Mesenchymal stem cell (in vitro differentiated cells and primary cell): ENCODE data around the gene RPLP2.

Source experiments
- DNase-seq: peaks from one replicate; pipeline ENCODE4 v3.0.0-alpha.2; 2013
- H2AFZ ChIP-seq: one replicate; pipeline ENCODE4 v1.6.1; 2013; ENCODE audit warnings: low read depth, mild to moderate bottlenecking, control low read depth, inconsistent platforms, low read length, moderate library complexity
- H2AK5ac ChIP-seq: 2 replicates; pipeline ENCODE4 v1.6.1; 2013; ENCODE audit warnings: low read length, moderate library complexity, mild to moderate bottlenecking, inconsistent platforms; ENCODE audit not compliant: severe bottlenecking
- H2BK120ac ChIP-seq: one replicate; pipeline ENCODE4 v1.6.1; 2013; ENCODE audit warnings: low read depth, mild to moderate bottlenecking, inconsistent platforms, low read length, moderate library complexity
- H2BK12ac ChIP-seq, 2 experiments: one replicate each; pipeline ENCODE4 v1.6.1; 2013; ENCODE audit warnings: inconsistent platforms in 2 of 2, low read length in 2 of 2, mild to moderate bottlenecking in 2 of 2, moderate library complexity in 2 of 2, control low read depth in 1 of 2
- H2BK15ac ChIP-seq: one replicate; pipeline ENCODE4 v1.6.1; 2013; ENCODE audit warnings: mild to moderate bottlenecking, low read depth, inconsistent platforms; ENCODE audit not compliant: poor library complexity, severe bottlenecking
- H2BK5ac ChIP-seq: 2 replicates; pipeline ENCODE4 v1.6.1; 2013; ENCODE audit warnings: low read depth, mild to moderate bottlenecking, low read length, control low read depth, inconsistent platforms; ENCODE audit not compliant: poor library complexity, severe bottlenecking
- H3K14ac ChIP-seq, 2 experiments: one replicate each; pipeline ENCODE4 v1.6.1; 2013; ENCODE audit warnings: inconsistent platforms in 2 of 2, low read length in 2 of 2, control low read depth in 1 of 2, mild to moderate bottlenecking in 1 of 2, moderate library complexity in 1 of 2
- H3K18ac ChIP-seq, 2 experiments: one replicate each; pipeline ENCODE4 v1.6.1; 2013; ENCODE audit warnings: inconsistent platforms in 2 of 2, low read length in 2 of 2, control low read depth in 1 of 2, low read depth in 1 of 2, mild to moderate bottlenecking in 1 of 2
- H3K23ac ChIP-seq, 2 experiments: one replicate each; pipeline ENCODE4 v1.6.1; 2013; ENCODE audit warnings: inconsistent platforms in 2 of 2, low read length in 2 of 2, mild to moderate bottlenecking in 2 of 2, moderate library complexity in 2 of 2, control low read depth in 1 of 2
- H3K27ac ChIP-seq: 2 replicates; pipeline ENCODE4 v1.5.1; 2013; ENCODE audit warnings: mild to moderate bottlenecking, moderate library complexity, low read length, control low read depth, inconsistent platforms; ENCODE audit not compliant: poor library complexity, severe bottlenecking
- H3K27me3 ChIP-seq, 2 experiments: 2 replicates each; pipeline versions ENCODE4 v1.6.1 to v1.7.0; 2013; ENCODE audit warnings: low read length in 2 of 2, mild to moderate bottlenecking in 2 of 2, moderate library complexity in 2 of 2, control low read depth in 1 of 2, inconsistent platforms in 1 of 2; ENCODE audit not compliant: control insufficient read depth in 1 of 2, insufficient read depth in 1 of 2
- H3K36me3 ChIP-seq, 2 experiments: 2 replicates each; pipeline versions ENCODE4 v1.6.1 to v1.7.0; 2013; ENCODE audit warnings: low read length in 2 of 2, control low read depth in 1 of 2, inconsistent platforms in 1 of 2, low read depth in 1 of 2, mild to moderate bottlenecking in 1 of 2; ENCODE audit not compliant: insufficient read depth in 2 of 2, control insufficient read depth in 1 of 2
- H3K4ac ChIP-seq, 2 experiments: one replicate each; pipeline ENCODE4 v1.6.1; 2013; ENCODE audit warnings: inconsistent platforms in 2 of 2, low read length in 2 of 2, mild to moderate bottlenecking in 2 of 2, moderate library complexity in 2 of 2, control low read depth in 1 of 2, low read depth in 1 of 2
- H3K4me1 ChIP-seq: 2 replicates; pipeline ENCODE4 v1.6.1; 2013; ENCODE audit warnings: low read depth, low read length, control low read depth; ENCODE audit not compliant: control insufficient read depth, insufficient read depth
- H3K4me2 ChIP-seq: 2 replicates; pipeline ENCODE4 v1.6.1; 2013; ENCODE audit warnings: low read length, mild to moderate bottlenecking, inconsistent platforms; ENCODE audit not compliant: poor library complexity, severe bottlenecking
- H3K4me3 ChIP-seq, 2 experiments: 2 replicates each; pipeline versions ENCODE4 v1.5.1 to v1.7.0; 2013; ENCODE audit warnings: low read length in 2 of 2, mild to moderate bottlenecking in 2 of 2, control low read depth in 1 of 2, low read depth in 1 of 2; ENCODE audit not compliant: insufficient read depth in 1 of 2
- H3K79me1 ChIP-seq: replicated peaks from 2 replicates; pipeline ENCODE4 v1.6.1; 2013; ENCODE audit warnings: mild to moderate bottlenecking, control low read depth, low read length, inconsistent platforms; ENCODE audit not compliant: poor library complexity, severe bottlenecking
- H3K9ac ChIP-seq: 2 replicates; pipeline ENCODE4 v1.7.0; 2013; ENCODE audit warnings: mild to moderate bottlenecking, low read length, moderate library complexity
- H3K9me3 ChIP-seq: 2 replicates; pipeline ENCODE4 v1.7.0; 2013; ENCODE audit warnings: mild to moderate bottlenecking, low read length; ENCODE audit not compliant: control insufficient read depth
- H4K8ac ChIP-seq: one replicate; pipeline ENCODE4 v1.6.1; 2013; ENCODE audit warnings: inconsistent platforms, mild to moderate bottlenecking, low read length, moderate library complexity
- H4K91ac ChIP-seq: one replicate; pipeline ENCODE4 v1.6.1; 2013; ENCODE audit warnings: mild to moderate bottlenecking, low read length, inconsistent platforms
- WGBS: methylation state at CpG from one replicate; pipeline ENCODE4 v1.1.7; 2013; ENCODE audit warnings: mixed read lengths; 5-methylcytosine and 5-hydroxymethylcytosine counted together

The RPLP2 gene

DNA sequence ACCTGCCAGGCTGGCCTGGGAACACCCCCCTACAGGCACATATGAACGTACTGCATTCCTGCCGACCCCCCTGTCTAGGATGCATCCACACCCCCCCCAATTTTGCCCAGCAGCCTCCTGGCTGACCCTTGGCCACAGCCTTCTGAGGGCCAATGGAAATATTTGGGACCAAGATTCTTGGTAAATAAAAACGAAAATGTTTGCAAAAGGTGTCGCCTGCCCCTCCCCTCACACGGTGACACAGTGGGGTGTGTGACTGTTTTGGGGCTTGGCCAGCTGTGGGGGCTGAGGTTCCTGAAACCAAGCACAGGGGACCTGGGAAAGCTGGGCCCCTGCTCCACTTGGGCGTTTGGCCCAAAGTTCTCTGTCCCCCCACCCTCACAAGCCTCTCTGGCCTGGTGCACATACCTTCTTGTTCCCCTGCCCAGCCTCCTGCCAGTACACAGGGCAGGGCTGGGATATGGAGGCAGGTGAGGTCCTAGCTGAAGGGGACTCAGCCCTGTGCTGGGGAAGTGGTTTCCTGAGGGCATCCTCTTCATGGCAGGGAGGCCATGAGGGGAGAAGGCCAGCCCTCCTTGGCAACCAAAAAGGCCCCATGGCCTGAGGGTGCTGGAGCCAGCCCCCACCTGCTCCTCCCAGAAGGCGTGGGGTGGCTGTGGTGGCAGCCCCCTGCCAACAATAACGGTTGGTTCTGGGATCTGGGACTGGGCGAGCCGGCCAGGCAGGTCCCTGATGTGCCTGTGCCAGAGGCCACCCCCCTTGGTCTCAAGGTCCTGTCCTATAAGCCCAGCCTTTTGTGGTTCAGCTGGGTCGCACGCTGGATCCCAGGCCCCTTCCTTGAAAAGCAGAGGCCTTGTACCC lies 15.8 kb downstream of the RPLP2 start:
- H3K36me3 ChIP-seq: peaks cover 25 to 48% of the 10 kb centered on the region in 2 experiments
- no peak for DNase-seq
- H3K4me3 ChIP-seq: no peak overlapping the region
- peaks cover 67% of the 10 kb centered on the region for H3K4me1 ChIP-seq
- no peak overlapping the region for H3K18ac ChIP-seq
- peaks cover 19% of the 10 kb centered on the region for H3K79me1 ChIP-seq
- no peak overlapping the region for H3K14ac ChIP-seq
- H4K91ac ChIP-seq: no peak overlapping the region
- no peak overlapping the region for H3K4ac ChIP-seq
- H3K27me3 ChIP-seq: peaks cover 0 to 17% of the 10 kb centered on the region in 2 experiments
- no peak overlapping the region for H2BK12ac ChIP-seq
- H3K9ac ChIP-seq: no peak overlapping the region
- H2AFZ ChIP-seq: no peak overlapping the region
- H4K8ac ChIP-seq: no peak overlapping the region
- H3K23ac ChIP-seq: no peak overlapping the region
- H2BK5ac ChIP-seq: no peak overlapping the region
- H3K9me3 ChIP-seq: no peaks in the 10 kb centered on the region
- WGBS: 92% methylated on average over 9 of the region's 12 CpGs
- H2BK15ac ChIP-seq: no peak overlapping the region
- H2BK120ac ChIP-seq: no peak overlapping the region
- no peak overlapping the region for H3K4me2 ChIP-seq
- no peak overlapping the region for H2AK5ac ChIP-seq
- no peak overlapping the region for H3K27ac ChIP-seq

DNA sequence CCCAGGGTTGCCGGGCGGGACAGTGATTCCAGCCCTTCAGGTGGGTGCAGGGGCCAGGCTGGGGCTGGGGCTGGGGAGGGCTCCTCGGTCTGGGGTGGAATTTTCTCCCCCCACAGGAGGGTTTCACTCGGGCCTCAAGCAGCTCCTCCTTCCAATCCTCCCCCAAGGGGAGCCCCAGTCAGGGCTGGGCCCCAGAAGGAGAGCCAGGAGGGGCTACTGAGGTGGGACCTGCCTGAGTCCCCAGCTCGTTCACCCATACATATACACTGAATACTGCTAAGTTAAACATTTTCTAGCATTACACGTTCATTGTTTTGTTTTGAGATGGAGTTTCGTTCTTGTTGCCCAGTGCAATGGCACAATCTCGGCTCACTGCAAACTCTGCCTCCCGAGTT lies 16.5 kb downstream of the RPLP2 start:
- no peak overlapping the region for H3K4me3 ChIP-seq
- no peak overlapping the region for H4K91ac ChIP-seq
- peaks cover 17% of the 10 kb centered on the region for H3K79me1 ChIP-seq
- H3K4me2 ChIP-seq: no peak overlapping the region
- H3K27ac ChIP-seq: no peak overlapping the region
- H3K14ac ChIP-seq: no peak overlapping the region
- no peak overlapping the region for H2BK5ac ChIP-seq
- peaks cover 25 to 45% of the 10 kb centered on the region in 2 experiments for H3K36me3 ChIP-seq
- H2BK120ac ChIP-seq: no peak overlapping the region
- no peak overlapping the region for H2AFZ ChIP-seq
- H3K4me1 ChIP-seq: peaks cover 67% of the 10 kb centered on the region
- no peaks in the 10 kb centered on the region for H3K9me3 ChIP-seq
- H3K27me3 ChIP-seq: peaks cover 0 to 17% of the 10 kb centered on the region in 2 experiments
- H2BK12ac ChIP-seq: no peak overlapping the region
- H3K18ac ChIP-seq: no peak overlapping the region
- no peak for DNase-seq
- H2AK5ac ChIP-seq: no peak overlapping the region
- no peak overlapping the region for H2BK15ac ChIP-seq
- no peak overlapping the region for H3K9ac ChIP-seq
- H3K23ac ChIP-seq: no peak overlapping the region
- 90% methylated on average over 8 of the region's 9 CpGs for WGBS
- no peak overlapping the region for H3K4ac ChIP-seq
- H4K8ac ChIP-seq: no peak overlapping the region

DNA sequence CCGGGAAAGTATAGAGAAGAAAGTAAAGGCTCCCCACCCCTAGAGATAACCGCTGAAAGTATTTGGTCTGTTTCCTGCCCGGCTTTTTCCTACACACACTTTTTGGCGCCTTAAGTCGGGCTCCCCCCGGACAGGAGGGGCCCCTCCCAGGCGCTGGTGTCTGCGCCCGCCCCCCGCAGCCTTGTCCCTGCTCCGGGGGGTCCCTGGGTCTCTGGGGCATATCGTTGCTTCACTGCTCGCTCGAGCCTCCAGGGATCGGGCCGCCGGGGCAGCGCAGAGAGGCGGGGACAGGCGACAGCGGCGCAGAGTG lies 17.0 kb downstream of the RPLP2 start:
- H3K14ac ChIP-seq: no peak overlapping the region
- no peak for DNase-seq
- no peak overlapping the region for H2BK12ac ChIP-seq
- no peak overlapping the region for H2BK15ac ChIP-seq
- no peak overlapping the region for H3K27ac ChIP-seq
- no peak overlapping the region for H2BK120ac ChIP-seq
- no peak overlapping the region for H2AFZ ChIP-seq
- peaks cover 25 to 39% of the 10 kb centered on the region in 2 experiments for H3K36me3 ChIP-seq
- H3K9ac ChIP-seq: no peak overlapping the region
- WGBS: 6% methylated on average over 11 of the region's 22 CpGs
- no peak overlapping the region for H4K91ac ChIP-seq
- no peak overlapping the region for H2BK5ac ChIP-seq
- no peak overlapping the region for H3K18ac ChIP-seq
- H3K4me2 ChIP-seq: peak overlapping the region; percentile 84
- peaks cover 0 to 17% of the 10 kb centered on the region in 2 experiments for H3K27me3 ChIP-seq
- H3K23ac ChIP-seq: no peak overlapping the region
- H3K4ac ChIP-seq: no peak overlapping the region
- no peak overlapping the region for H2AK5ac ChIP-seq
- no peaks in the 10 kb centered on the region for H3K9me3 ChIP-seq
- peaks cover 67% of the 10 kb centered on the region for H3K4me1 ChIP-seq
- H3K4me3 ChIP-seq: peak overlapping the region; percentile 47
- no peak overlapping the region for H4K8ac ChIP-seq
- H3K79me1 ChIP-seq: peaks cover 15% of the 10 kb centered on the region

DNA sequence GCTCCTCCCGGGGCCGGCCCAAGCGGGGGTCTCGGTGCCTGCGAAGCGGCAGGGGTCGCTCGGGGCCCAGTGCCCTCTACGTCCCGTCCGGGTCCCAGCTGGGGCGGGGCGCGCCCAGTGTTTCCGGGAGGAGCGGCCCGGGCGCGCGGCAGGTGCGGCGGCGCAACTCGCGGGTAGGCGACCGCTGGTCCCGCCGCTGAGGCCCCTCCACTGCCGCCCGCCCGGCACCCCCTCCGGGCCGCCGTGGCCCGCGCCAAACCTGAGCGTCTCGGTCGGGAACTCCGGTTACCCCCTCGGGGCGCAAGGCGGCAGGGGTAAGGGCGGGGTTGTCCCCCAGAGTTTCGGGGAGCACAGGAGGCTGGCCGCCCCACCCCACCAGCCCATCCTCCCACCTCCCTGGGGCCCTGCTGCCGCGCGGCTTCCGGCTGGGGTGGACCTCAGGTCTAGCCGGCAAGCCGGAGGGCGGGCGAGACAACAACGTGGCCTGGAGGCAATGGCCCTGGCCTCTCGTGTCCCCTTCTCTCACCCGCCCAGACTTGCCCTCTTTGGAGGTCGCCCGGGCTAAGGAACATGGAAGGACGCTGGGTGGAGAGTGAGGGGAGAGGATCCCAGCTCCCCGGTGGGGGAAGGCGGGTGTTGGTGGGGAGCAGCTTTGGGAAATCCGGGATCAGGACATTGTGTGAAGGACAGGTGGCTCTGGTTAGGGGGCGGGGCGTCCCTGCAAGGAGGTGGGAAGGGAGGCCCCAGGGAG lies 17.6 kb downstream of the RPLP2 start:
- Histone ChIP-seq H3K18ac (no peak overlapping the region), H3K27ac (no peak overlapping the region), H3K4me1 (peaks cover 67% of the 10 kb centered on the region), H3K27me3 (peaks cover 0 to 17% of the 10 kb centered on the region in 2 experiments), H2BK5ac (no peak overlapping the region), H2BK15ac (peak overlapping the region; percentile 19), H2BK120ac (no peak overlapping the region), H3K9me3 (no peaks in the 10 kb centered on the region), H2AK5ac (no peak overlapping the region), H2BK12ac (no peak overlapping the region), H3K4me2 (peak overlapping the region; percentile 84), H3K79me1 (peaks cover 11% of the 10 kb centered on the region), H3K36me3 (peaks cover 21 to 34% of the 10 kb centered on the region in 2 experiments), H2AFZ (no peak overlapping the region), H3K14ac (no peak overlapping the region), H4K8ac (no peak overlapping the region), H3K4ac (no peak overlapping the region), H3K9ac (no peak overlapping the region), H4K91ac (no peak overlapping the region), H3K23ac (no peak overlapping the region), H3K4me3 (peak overlapping the region; percentile 47)
- 6% methylated on average over 41 of the region's 66 CpGs for WGBS
- no peak for DNase-seq
